Measurements from ENCODE around the gene ZNF331. TPM values are rescaled to one million over a fixed set of nuclear protein-coding genes. Genes with fewer than 3 reads are reported as not detected.

ZNF331 gene
- total and polyA plus RNA-seq, 2 of the 4 experiments (the other 2 are of a cell fraction) = 6.6 to 11.1 TPM

GRCh38 chr19:53525922-53526321, 12.0 kb upstream of the ZNF331 start:
- BruUV-seq (replicated peaks) = no TSS peak
- Histone ChIP-seq H2BK120ac (ENCODE audit: low read depth, low read length) (no peak overlapping the region), H3K9ac (ENCODE audit: low read depth, low read length) (no peak overlapping the region), H3K23ac (ENCODE audit: low read depth, low read length) (no peak overlapping the region), H4K91ac (ENCODE audit: insufficient read depth, low read depth, low read length) (no peak overlapping the region), H2AK5ac (ENCODE audit: low read depth, low read length) (no peak overlapping the region), H4K8ac (ENCODE audit: low read depth in 2 of 2, low read length in 2 of 2) (no peak overlapping the region), H4K20me1 (ENCODE audit: insufficient read depth, low read length) (no peaks in the 10 kb centered on the region), H3K4me3 (ENCODE audit: insufficient read depth, low read depth, low read length) (no peak overlapping the region), H4K5ac (ENCODE audit: low read depth, low read length) (no peak overlapping the region), H3K79me1 (ENCODE audit: low read depth in 1 of 2, low read length in 2 of 2) (peaks cover 7% of the 10 kb centered on the region in 2 experiments), H3K9me1 (ENCODE audit: insufficient read depth, low read length) (0 out of 2 replicates have a peak, but pooled peaks cover 4% of the 10 kb centered on the region), H3K56ac (ENCODE audit: extremely low read depth, insufficient read depth, low read length) (no peak overlapping the region), H3K9me3 (ENCODE audit: control insufficient read depth, insufficient read depth, low read length) (no peaks in the 10 kb centered on the region), H3K14ac (replicated peaks; ENCODE audit: low read depth, low read length) (no peak overlapping the region), H2BK20ac (ENCODE audit: low read depth, low read length) (no peak overlapping the region), H3K18ac (ENCODE audit: low read depth, low read length) (no peak overlapping the region), H3K27ac (ENCODE audit: insufficient read depth, low read length) (no peak overlapping the region), H3K36me3 (ENCODE audit: control insufficient read depth, insufficient read depth, low read length) (no peaks in the 10 kb centered on the region), H3K4me2 (ENCODE audit: low read depth, low read length) (no peak overlapping the region), H2AK9ac (replicated peaks; ENCODE audit: low read depth, low read length, poor library complexity) (no peak overlapping the region), H2BK15ac (ENCODE audit: low read depth, low read length) (no peak overlapping the region), H2AFZ (replicated peaks; ENCODE audit: low read length, poor library complexity) (no peak overlapping the region), H3K4ac (ENCODE audit: low read depth, low read length) (no peak overlapping the region), H2BK5ac (ENCODE audit: low read depth, low read length, poor library complexity, severe bottlenecking) (no peak overlapping the region), H3K4me1 (ENCODE audit: control insufficient read depth, insufficient read depth, low read length) (peaks cover 3% of the 10 kb centered on the region; the same call in 1 of the 2 replicates), H3K27me3 (ENCODE audit: control insufficient read depth, insufficient read depth, low read length) (no peaks in the 10 kb centered on the region)
- ATAC-seq (ENCODE audit: low read depth) (no peak), DNase-seq (no peak)
- dilution Hi-C loops (cut with HindIII; ENCODE audit: low sequenced_read_pairs, unreplicated experiment) (no loop called here), intact Hi-C loops (cut with micrococcal nuclease) (no loop called here), in situ Hi-C loops (cut with MboI; ENCODE audit: low sequenced_read_pairs) (no loop called here)
- WGBS, 2 experiments (ENCODE audit: extremely low coverage in 2 of 2, insufficient read length in 1 of 2) = 83% methylated on average over 1 of the region's 2 CpGs; no CpG with 5 or more reads in 1 of the 2 experiments
- TF ChIP-seq MAZ (IDR thresholded peaks at IDR 0.05; ENCODE audit: borderline replicate concordance, low read depth, low read length) (no peak), RCOR1 (IDR thresholded peaks at IDR 0.05; ENCODE audit: insufficient replicate concordance, low read length) (no peak), BHLHE40 (IDR thresholded peaks at IDR 0.05; ENCODE audit: low read depth, low read length) (no peak), SMC3 (IDR thresholded peaks at IDR 0.05; ENCODE audit: low read depth, low read length) (no peak)
- ChIA-PET CTCF (no interaction called here), POLR2A (ENCODE audit: unreplicated experiment) (no interaction called here)

All from IMR-90 (cell line).